EL (cell line): ENCODE measurements around the gene CCDC142.

Source experiments
- DNase-seq: peaks from one replicate; pipeline ENCODE4 v3.0.0-alpha.2; 2016

Gene CCDC142, protein sequence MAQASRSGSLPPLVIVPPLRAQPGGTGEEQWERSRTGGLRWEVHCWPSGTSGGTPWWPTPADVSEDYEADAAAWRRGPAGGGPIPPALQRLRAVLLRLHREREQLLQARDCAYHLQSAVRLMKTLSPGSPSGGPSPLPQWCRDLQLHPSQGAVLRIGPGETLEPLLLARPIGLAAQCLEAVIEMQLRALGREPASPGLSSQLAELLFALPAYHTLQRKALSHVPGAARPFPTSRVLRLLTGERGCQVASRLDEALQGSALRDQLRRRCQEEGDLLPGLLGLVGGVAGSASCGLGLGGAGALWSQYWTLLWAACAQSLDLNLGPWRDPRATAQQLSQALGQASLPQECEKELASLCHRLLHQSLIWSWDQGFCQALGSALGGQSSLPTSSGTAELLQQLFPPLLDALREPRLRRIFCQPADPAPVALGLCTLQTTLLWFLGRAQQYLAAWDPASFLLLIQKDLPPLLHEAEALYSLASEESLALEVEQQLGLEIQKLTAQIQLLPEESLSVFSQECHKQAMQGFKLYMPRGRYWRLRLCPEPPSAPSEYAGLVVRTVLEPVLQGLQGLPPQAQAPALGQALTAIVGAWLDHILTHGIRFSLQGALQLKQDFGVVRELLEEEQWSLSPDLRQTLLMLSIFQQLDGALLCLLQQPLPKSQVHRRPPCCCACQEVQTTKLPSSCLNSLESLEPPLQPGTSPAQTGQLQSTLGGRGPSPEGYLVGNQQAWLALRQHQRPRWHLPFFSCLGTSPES

DNA sequence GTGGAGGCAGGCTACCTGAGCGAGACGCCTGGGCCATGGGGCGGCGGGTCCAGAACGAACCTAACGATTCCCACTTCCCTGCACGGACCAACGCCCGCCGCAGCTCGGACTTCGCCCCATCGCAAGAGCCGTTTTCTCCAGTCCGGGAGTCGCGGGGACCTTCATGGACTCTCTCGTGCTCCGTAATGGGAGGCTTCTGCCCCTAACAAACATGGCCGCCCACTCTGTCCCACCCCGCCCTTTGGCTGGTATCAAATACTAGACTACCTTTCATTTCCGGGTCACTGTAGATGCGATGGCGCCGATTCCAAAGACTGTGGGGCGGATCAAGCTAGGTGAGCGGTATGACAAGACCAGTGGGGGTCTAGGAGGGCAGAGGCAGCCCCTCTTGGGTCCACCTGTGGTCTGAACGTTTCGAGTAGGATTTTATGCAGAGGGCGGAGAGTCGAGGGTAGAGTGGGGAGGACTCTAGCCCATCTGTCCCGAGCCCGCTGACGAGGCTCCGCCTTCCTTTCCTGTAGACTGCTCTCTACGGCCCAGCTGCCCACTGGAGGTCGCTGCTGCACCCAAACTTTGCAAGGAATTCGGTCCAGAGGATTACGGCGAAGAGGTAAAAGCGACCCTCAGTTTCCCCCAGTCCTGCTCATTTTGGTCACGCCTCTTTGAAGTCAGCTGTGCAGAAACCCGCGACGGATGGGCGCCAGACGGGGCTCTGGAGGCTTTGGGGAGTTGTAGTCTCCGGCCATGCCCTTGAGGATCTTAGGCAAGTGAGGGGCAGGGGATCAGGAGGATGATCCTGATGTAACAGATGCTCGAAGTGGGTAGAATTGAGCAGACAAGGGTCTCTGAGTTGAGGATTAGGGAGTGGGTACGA lies at the start of gene CCDC142, which contains the start of gene TTC31:
Gene CCDC142 (minus strand): TSS at position 198 of the 874 bp plus-strand sequence. CDS start 161 bp downstream, at position 37.
Gene TTC31 (plus strand): TSS at position 281 of the 874 bp plus-strand sequence. CDS start 15 bp downstream, at position 296.
- peak; percentile 94 for DNase-seq

DNA sequence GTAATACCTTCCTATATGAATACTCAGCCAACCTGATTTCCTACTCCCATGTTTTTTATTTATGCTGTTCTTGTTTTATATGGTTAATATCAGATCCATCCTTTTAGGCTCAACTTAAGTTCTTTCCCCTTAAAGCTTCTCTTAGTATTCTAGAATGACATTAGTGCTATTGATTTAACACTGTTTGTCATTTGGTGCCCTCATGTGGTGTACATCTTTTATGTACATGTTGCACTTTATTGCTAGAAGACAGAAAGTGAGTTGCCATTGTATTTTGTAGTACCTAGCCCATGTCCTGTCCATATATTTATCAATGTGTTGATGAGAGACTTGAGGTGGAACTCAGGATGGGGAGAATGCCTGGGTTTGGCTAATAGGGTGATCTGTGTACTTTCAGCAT lies 49.4 kb upstream of the CCDC142 start:
- DNase-seq: peak; percentile 46

DNA sequence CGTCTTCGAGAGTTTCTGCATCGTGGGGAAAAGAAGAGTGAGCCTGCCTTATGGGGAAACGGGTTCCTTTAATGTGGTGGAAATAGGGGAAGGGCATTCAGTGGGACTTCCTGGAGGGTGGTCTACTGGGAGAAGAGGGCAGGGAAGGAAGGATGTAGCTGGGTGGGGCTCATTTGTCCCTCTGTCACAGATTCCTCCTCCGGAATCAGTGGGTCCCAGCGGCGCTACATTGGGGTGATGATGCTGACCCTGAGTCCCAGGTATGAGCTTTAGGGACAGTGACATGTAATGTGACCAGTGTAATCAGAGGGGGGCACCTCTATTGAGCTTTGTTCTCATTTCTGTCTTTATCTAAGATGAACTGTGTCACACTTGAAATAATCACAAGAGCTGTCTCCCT lies 48.9 kb upstream of the CCDC142 start:
- DNase-seq: no peak

DNA sequence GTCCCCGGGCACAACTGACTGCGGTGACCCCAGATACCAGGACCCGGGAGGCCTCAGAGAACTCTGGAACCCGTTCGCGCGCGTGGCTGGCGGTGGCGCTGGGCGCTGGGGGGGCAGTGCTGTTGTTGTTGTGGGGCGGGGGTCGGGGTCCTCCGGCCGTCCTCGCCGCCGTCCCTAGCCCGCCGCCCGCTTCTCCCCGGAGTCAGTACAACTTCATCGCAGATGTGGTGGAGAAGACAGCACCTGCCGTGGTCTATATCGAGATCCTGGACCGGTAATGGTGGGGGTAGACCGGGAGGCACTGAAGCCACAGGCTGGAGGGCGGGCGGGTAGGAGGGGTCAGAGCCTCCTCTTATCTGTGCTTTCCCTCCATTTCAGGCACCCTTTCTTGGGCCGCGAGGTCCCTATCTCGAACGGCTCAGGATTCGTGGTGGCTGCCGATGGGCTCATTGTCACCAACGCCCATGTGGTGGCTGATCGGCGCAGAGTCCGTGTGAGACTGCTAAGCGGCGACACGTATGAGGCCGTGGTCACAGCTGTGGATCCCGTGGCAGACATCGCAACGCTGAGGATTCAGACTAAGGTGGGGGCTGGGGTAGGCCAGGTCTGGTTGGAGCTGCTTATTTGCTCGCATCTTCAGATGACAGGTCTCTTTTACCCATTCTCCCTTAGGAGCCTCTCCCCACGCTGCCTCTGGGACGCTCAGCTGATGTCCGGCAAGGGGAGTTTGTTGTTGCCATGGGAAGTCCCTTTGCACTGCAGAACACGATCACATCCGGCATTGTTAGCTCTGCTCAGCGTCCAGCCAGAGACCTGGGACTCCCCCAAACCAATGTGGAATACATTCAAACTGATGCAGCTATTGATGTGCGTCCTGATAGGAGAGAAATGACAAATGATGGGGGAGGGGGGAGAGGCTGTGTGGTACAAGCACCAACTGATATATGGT lies 47.7 kb upstream of the CCDC142 start:
- DNase-seq: peak; percentile 65

DNA sequence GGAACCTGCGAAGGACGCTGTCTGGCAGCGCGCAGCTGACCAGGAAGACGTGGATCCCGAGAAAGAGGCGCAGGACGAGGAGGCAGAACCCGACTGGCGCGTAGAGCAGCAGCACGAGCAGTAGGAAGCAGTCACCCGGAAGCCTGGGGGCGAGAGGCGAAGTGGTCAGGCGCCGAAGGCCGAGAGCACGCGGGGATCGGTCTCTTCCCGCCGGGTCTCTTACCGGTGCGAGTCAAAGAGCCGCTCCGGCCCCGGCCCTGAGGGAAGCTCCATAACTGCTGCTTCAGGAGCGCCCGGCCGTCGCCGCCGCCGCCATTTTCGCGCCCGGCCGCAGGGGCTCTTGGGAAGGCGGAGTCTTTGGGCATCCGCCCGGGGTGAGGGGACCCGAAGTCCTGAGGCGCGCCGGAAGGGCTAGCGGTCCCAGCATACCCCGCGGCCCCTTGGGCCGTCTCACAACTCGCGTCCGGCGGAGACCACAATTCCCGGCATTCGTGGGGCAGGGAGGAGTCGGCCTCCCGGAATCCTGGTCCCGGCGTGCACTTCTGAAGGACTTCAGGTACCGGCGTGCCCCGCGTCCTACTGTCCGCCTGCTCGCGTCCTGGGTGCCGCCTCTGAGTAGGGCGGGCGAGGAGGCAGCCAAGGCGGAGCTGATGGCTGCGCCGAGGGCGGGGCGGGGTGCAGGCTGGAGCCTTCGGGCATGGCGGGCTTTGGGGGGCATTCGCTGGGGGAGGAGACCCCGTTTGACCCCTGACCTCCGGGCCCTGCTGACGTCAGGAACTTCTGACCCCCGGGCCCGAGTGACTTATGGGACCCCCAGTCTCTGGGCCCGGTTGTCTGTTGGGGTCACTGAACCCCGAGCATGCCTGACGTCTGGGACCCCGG lies 46.8 kb upstream of the CCDC142 start, which contains the start of the genes AUP1 and HTRA2:
Gene AUP1 (minus strand): TSS at position 350 of the 882 bp plus-strand sequence. CDS start 77 bp downstream, at position 273.
Gene HTRA2 (plus strand): TSS at position 577 of the 882 bp plus-strand sequence. CDS start 74 bp downstream, at position 651.
- peak; percentile 99 for DNase-seq

DNA sequence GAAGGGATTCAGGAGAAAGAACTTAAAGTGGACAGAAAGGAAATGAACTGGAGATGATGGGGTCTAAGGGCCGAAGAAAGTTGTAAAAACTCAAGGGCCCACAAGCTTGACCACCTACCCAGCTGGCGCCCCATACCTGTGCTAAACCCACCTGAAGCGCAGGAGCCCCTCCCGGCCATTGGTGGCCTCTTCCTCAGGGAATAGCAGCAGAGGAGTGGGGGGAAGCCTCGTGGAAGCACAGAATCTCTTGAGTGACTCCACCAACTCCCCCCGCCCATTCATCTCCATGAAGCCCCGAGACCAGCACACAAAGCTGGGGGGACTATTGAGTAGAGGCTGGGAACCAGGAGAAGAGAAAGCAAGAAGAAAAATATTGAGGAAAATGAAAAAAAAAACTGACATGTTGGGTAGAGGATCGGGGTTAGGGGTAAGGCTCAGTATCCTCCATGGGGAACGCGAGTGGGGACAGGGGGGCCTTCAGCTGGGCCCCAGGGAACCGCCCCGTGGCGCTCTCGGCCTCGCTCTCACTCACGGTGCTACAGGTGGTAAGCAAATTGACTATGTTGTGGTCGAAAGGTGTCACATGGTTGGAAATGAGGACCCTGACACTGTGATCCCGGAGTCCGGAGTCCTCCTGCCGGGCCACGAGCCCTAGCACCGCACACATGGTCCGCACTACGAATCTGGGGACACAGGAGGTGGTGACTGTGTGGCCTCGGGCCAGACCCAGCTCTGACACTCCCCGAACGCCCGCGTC lies 46.0 kb upstream of the CCDC142 start:
- no peak for DNase-seq

DNA sequence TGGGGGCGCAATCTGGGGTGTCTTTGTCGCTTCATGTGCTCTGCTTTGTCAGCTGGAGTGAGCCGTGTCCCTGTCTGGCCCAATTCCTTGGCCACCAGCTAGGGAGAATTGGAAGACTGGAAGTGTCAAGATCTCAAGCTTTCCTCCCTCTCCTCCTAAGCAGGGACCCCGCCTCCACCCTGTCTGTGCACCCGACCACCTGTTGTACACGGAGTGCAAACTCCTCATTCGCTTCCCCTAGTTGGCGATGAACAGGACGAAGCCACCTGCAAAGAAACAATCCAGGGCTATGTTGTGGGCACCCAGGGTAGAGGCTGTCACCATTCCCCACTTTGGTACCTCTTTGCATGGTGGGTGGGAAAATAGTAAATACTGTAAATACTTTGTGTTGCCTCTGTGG lies 44.9 kb upstream of the CCDC142 start:
- no peak for DNase-seq

DNA sequence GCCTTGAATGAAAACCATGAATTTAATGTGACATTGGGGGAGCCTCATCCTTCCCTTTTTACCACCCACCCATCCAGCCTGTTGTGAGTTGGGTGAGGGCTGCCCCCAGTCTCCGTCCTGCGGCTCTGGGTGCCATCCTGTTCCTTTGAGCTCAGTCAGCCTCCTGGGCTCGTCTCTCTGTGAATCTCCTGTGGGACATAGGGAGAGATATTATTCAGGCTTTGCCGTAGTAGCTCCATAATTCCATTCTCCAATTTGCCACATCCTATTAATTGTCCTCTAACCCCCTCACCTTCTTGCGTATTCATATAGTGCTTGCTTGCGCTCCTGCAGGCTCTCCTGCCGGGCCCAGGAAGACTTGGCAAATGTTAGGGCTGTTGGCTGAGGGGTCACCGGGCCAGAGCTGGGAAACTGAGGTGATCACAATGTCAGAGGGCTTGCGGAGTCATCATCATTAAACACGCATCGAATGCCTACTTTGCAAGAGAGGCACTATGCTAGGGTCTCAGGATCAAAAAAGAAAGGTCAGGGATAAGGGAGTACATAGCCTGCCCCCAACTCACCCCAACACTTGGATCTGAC lies 43.9 kb upstream of the CCDC142 start:
- no peak for DNase-seq

DNA sequence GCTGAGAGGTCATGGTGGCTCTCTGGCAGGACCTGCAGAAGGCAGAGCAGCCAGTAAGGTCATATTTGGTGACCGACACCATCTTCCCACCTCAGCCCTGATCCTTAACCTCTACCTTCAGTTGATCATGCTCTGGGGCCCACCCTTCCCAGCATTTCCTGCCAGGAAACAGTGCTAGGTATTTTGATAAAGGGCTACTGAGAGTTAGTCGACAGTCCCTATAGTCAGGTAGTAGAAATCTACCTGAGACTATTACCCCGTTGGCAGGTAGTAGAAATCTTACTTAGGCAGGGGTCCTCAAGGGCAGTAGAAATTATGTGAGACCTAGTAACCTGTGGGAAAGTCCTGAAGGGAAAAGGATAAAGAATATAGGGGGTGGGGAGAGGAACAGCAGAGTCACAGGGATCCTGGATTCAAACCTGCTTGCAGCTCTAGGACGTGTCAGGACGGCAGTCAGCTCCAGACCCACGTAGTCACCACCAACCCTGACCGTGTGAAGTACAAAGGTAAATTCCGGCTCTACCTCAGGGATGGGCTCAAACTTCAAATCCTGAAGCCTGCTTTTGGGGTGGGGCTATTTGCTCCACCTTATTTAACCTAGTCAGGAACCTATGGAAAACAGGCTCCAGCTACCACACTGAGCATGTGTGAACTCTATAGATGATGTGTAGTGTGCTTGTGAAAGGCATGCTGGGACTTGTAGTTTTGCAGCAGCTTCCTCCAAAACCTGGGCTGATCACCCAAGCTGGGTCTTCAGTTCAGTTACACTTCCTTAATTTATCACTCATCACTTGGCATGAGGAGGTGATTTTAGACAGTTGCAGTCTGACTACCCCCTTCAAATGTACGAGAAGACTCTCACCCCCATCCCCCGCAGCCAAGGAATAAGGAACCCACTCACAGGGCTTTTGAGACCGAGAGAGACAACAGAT lies 43.2 kb upstream of the CCDC142 start, which contains the start of gene DQX1:
Gene DQX1 (minus strand): TSS at position 515 of the 932 bp plus-strand sequence. CDS start 502 bp downstream, at position 13.
- peak; percentile 36 for DNase-seq

DNA sequence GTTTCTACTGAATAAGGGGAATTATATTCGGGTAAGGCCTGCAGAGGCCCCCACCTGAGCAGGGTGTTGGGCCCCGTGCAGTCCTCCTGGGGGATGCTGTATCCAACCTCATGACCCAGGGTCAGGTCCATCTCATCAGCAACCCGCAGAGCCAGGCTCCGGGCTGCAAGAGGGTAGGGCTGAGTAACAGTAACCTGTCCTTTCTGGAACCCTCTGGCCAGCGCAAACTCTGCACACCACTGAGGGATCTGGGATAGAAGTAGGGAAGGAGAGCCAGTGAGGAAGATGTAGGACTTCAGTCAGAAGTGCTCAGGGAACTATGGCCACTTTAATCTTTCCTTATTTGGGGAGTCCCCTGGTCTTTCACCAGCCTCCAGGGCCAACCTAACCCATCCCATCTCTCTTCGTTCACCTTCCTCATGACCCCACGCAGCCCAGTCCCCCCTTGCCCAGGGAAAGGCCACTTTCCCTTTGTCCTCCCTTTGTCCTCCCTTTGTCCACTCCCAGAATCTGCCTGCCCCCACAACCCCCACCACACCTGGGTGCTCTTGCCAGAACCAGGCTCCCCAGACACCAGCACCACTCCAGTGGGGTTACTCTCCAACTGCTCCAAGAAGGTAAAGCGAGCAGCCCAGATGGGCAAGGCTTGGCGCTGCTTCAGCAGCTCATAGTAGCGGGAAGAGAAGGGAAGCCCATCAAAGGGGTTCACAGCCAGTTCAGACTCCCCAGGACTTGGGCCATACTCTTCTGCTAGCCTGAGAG lies 42.3 kb upstream of the CCDC142 start:
- no peak for DNase-seq

DNA sequence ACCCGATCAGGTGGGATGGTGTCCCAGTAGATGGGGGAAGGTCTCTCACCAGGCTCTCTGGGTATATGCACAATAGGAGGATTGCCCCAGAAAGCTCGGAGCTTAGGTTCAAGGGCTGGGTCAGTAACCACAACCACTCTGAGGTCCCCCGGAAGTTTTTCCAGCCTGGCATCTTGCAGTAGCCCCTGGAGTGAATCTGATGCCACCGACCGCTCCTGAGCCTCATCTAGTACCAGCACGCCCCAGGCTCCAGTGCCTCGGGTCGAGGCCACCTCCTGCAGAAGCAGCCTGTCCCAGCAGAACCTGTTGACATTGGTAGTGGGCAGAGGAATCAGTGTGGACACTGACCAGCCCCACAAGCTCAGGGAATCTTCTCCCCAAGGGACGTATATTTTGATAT lies 41.2 kb upstream of the CCDC142 start:
- DNase-seq: no peak

DNA sequence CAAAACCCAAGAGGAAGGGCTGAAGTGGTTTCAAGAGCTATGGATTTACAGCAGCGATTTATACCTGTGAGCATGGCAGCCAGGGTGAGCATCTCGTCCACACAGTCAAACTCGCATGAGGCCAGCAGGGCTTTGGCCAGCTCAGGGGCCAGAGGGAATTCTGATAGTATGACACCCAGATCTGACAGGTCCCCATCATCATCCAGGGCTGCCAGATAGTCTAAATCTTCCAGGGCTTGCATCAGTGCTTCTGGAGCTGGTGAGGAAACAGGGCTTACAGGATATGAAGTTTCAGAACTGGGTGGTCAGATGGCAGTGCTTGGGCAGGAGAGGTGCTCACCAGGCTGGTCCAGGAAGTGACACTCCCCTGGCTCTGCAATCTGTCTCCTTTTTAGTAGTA lies 39.7 kb upstream of the CCDC142 start:
- DNase-seq: no peak

DNA sequence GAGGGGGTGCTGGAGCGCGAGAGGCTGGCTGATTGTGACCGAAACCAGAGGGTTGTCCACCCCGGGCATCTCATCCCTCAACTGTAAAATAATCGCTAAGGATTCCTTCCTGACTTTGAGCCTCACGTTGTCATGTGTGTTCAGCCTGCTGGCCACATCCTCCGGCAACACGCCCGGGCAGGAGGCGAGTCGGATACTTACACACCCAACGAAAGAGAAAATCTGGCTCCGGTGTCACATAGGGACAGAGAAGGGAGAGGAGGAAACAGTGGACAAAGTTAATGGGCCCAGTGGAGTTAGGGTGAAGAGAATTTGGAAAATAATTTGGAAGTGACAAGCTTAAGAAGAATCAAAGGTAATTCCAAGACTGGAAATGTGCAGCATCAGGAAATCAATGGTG lies 33.9 kb upstream of the CCDC142 start:
- DNase-seq: no peak

DNA sequence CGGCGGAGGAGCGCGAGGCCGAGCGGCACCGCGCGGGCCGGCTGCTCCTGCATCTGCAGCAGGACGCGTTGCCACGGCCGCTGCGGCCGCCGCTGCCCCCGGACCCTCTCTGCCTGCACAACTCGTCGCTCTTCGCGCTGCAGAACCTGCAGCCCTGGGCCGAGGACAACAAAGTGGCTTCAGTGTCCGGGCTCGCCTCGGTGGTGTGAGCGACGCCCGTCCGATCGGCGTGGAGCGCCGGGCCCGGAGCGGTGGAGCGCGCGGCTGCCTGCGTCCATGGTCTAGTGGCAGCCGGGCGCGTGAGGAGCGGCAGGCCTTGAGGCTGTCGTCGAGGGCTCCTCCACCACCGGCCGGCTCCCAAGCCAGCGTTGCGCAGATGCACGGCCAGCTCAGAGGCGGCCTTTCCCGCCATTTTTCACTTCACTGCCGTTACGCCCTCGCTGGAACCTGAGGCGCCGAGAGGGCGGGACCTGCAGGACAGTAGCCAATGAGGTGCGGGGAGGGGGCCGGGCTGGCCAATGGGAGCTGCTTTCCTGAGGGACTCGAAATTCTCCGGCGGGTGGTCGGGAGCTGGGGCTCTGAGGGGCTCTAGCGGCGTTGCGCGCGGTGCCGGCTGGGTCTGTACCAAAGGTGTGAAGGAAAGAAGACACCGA lies 33.3 kb upstream of the CCDC142 start:
- no peak for DNase-seq

DNA sequence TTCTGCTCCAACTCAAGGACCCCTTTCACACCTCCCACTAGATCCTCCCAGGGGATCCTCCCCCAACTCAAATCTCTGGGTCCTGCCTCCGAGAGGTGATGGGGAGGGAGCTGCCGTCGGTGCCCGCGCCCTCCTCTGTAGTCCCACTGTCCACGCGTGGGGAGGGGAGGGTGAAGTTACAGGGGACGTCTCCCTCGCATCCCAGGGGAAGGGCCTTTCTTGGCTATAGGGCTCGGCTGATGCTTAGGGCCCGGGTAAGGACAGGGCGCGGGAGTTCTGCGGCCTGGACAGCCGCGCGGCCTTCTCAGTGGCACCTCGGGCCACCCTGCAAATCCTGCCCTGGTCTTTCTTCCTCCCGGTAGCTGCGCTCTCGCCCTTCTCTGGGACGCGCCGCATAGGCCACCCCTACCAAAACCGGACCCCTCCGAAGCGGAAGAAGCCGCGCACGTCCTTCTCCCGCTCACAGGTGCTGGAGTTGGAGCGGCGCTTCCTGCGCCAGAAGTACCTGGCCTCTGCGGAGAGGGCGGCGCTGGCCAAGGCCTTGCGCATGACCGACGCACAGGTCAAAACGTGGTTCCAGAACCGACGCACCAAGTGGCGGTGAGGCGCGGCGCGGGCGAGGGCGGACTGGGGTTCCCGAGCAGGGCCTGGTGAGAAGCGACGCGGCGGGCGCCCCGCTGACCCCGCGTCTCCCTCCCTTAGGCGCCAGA lies 32.6 kb upstream of the CCDC142 start:
- DNase-seq: no peak
